Caco-2 (cell line): ENCODE measurements around the gene PIGH. TPM values are rescaled to one million over a fixed set of nuclear protein-coding genes. Genes with fewer than 3 reads are reported as not detected.

Experiments used
- BruUV-seq: library from RNA; stranded (reverse); fragments of 400-500 nt; replicated peaks from 2 replicates; lab custom pipeline; 2021; lab: Mats Ljungman, UMichigan
- CTCF ChIA-PET: fragments of 300-600 bp; sonication (Branson Sonifier 250); formaldehyde crosslinking; loops from one replicate; lab custom pipeline; 2022; ENCODE audit warnings: antibody characterized with exemption; lab: Charles Lee
- POLR2A ChIA-PET: fragments of 300-600 bp; sonication (Branson Sonifier 250); formaldehyde crosslinking; loops from one replicate; lab custom pipeline; 2022; ENCODE audit warnings: antibody characterized with exemption; lab: Charles Lee
- DNase-seq, 2 experiments: peaks; one replicate each; pipeline versions ENCODE4 v3.0.0 to v3.0.0-alpha.2; 2020 to 2022
- H3K27me3 ChIP-seq: replicated peaks from 2 replicates; pipeline ENCODE4 v1.6.0; 2011; ENCODE audit warnings: low read length; ENCODE audit not compliant: control insufficient read depth, insufficient read depth
- H3K36me3 ChIP-seq: 2 replicates; pipeline ENCODE4 v1.5.1; 2011; ENCODE audit warnings: low read length; ENCODE audit not compliant: control insufficient read depth, insufficient read depth
- H3K4me1 ChIP-seq: fragments of 250-450 bp; sonication (Bioruptor Pico); 2 replicates; pipeline ENCODE4 v1.5.1; 2020; ENCODE audit warnings: mild to moderate bottlenecking
- H3K4me3 ChIP-seq: 2 replicates; pipeline ENCODE4 v1.5.1; 2011; ENCODE audit warnings: low read depth, mild to moderate bottlenecking, control low read depth, low read length
- H3K9me3 ChIP-seq: fragments of 250-450 bp; sonication (Bioruptor Pico); 2 replicates; pipeline ENCODE4 v1.5.1; 2020; ENCODE audit warnings: mild to moderate bottlenecking, moderate library complexity
- H3K27ac Mint-ChIP-seq: one replicate; pipeline ENCODE4 v1.8.0; 2022; ENCODE audit warnings: mixed read lengths; ENCODE audit not compliant: unreplicated experiment
- H3K27me3 Mint-ChIP-seq: one replicate; pipeline ENCODE4 v1.8.0; 2022; ENCODE audit warnings: mixed read lengths; ENCODE audit not compliant: insufficient read depth, unreplicated experiment
- H3K36me3 Mint-ChIP-seq: one replicate; pipeline ENCODE4 v1.8.0; 2022; ENCODE audit warnings: mild to moderate bottlenecking, mixed read lengths; ENCODE audit not compliant: insufficient read depth, unreplicated experiment
- H3K4me1 Mint-ChIP-seq: one replicate; pipeline ENCODE4 v1.8.0; 2022; ENCODE audit warnings: low read depth, mixed read lengths; ENCODE audit not compliant: unreplicated experiment
- H3K4me3 Mint-ChIP-seq: one replicate; pipeline ENCODE4 v1.8.0; 2022; ENCODE audit warnings: mild to moderate bottlenecking, moderate library complexity, mixed read lengths; ENCODE audit not compliant: unreplicated experiment
- H3K9me3 Mint-ChIP-seq: one replicate; pipeline ENCODE4 v1.8.0; 2022; ENCODE audit warnings: mixed read lengths; ENCODE audit not compliant: unreplicated experiment
- CTCF ChIP-seq, 2 experiments: fragments of 200-600 bp in 1 of 2; IDR thresholded peaks; 1 replicate in 1 of 2; 2 replicates in 1 of 2; pipeline versions ENCODE4 v1.5.1 to v1.8.0; 2011 to 2022; ENCODE audit warnings: antibody characterized with exemption in 1 of 2, control low read depth in 1 of 2, inconsistent platforms in 1 of 2, low read depth in 1 of 2, low read length in 1 of 2, mild to moderate bottlenecking in 1 of 2, moderate library complexity in 1 of 2; ENCODE audit not compliant: insufficient read depth in 1 of 2, severe bottlenecking in 1 of 2, unreplicated experiment in 1 of 2
- intact Hi-C: fragments of 100-400 bp; cut with micrococcal nuclease; formaldehyde crosslinking; loops from one replicate; pipeline ENCODE4 v1.10.0; 2022; ENCODE audit not compliant: unreplicated experiment
- total RNA-seq: library from RNA; stranded (reverse); gene quantifications from 2 replicates; pipeline ENCODE4 v1.2.3, GENCODE V29; 2022

Gene PIGH
- total RNA-seq, 1 experiment from 2014 or later, result 20.4 TPM

- no peak overlapping the region for H3K4me3 Mint-ChIP-seq
- BruUV-seq, result no TSS peak
- no peak overlapping the region for H3K4me3 ChIP-seq
- peaks cover 16% of the 10 kb centered on the region for H3K4me1 ChIP-seq
- H3K9me3 Mint-ChIP-seq, result no peaks in the 10 kb centered on the region
- no peaks in the 10 kb centered on the region; the same call in none of the 2 replicates for H3K36me3 ChIP-seq
- H3K36me3 Mint-ChIP-seq, result peaks cover 8% of the 10 kb centered on the region
- no peaks in the 10 kb centered on the region for H3K27me3 Mint-ChIP-seq
- peaks cover under 1% of the 10 kb centered on the region for H3K4me1 Mint-ChIP-seq
- ChIA-PET CTCF (no interaction called here), POLR2A (no interaction called here)
- H3K27me3 ChIP-seq, result no peaks in the 10 kb centered on the region
- no peak for TF ChIP-seq CTCF (IDR thresholded peaks at IDR 0.05; ENCODE audit: insufficient read depth in 1 of 2, low read depth in 1 of 2, low read length in 1 of 2, severe bottlenecking in 1 of 2, unreplicated experiment in 1 of 2)
- H3K27ac Mint-ChIP-seq, result no peak overlapping the region
- intact Hi-C loops, result no loop called here
- DNase-seq, result no peak
- no peaks in the 10 kb centered on the region for H3K9me3 ChIP-seq
These were observed 21.9 kb downstream of the PIGH start for GRCh38 chr14:67577909-67578749.

GRCh38 chr14:67577181-67577808 lies 22.8 kb downstream of the PIGH start:
- intact Hi-C loops, result no loop called here

More at GRCh38 chr14:67577181-67577808, 22.8 kb downstream of the PIGH start:
- peaks cover 8% of the 10 kb centered on the region for H3K36me3 Mint-ChIP-seq
- no peak overlapping the region for H3K4me3 Mint-ChIP-seq
- ChIA-PET CTCF (interaction anchor here (1.3 kb wide), 1 partner anchor 23 kb away, joined by 3 read pairs; the partner anchor contains the start of gene PIGH), POLR2A (no interaction called here)
- H3K27ac Mint-ChIP-seq, result no peak overlapping the region
- peaks cover 7% of the 10 kb centered on the region for H3K4me1 Mint-ChIP-seq
- no peaks in the 10 kb centered on the region for H3K27me3 ChIP-seq
- H3K9me3 Mint-ChIP-seq, result no peaks in the 10 kb centered on the region
- no peaks in the 10 kb centered on the region for H3K27me3 Mint-ChIP-seq
- no peaks in the 10 kb centered on the region for H3K9me3 ChIP-seq
- no TSS peak for BruUV-seq
- no peak overlapping the region for H3K4me3 ChIP-seq
- DNase-seq, result no peak
- no peak for TF ChIP-seq CTCF (IDR thresholded peaks at IDR 0.05; ENCODE audit: insufficient read depth in 1 of 2, low read depth in 1 of 2, low read length in 1 of 2, severe bottlenecking in 1 of 2, unreplicated experiment in 1 of 2)
- H3K4me1 ChIP-seq, result peaks cover 18% of the 10 kb centered on the region
- H3K36me3 ChIP-seq, result no peaks in the 10 kb centered on the region; the same call in none of the 2 replicates
